Activated T-cell treated with anti-CD3 and anti-CD28 coated beads, Interleukin-2, amount 50 U/mL, for 48 hours (primary cell): ENCODE measurements around the gene TOR2A.
"Not testable (repeated sequence)": the region's sequence is repeated elsewhere in the genome, so short reads cannot be mapped to it uniquely, and the experiment has no call there.

ENCODE experiments used
- DNase-seq, 2 experiments: peaks; one replicate each; pipeline ENCODE4 v3.0.0-alpha.2; 2020

The TOR2A gene

DNA sequence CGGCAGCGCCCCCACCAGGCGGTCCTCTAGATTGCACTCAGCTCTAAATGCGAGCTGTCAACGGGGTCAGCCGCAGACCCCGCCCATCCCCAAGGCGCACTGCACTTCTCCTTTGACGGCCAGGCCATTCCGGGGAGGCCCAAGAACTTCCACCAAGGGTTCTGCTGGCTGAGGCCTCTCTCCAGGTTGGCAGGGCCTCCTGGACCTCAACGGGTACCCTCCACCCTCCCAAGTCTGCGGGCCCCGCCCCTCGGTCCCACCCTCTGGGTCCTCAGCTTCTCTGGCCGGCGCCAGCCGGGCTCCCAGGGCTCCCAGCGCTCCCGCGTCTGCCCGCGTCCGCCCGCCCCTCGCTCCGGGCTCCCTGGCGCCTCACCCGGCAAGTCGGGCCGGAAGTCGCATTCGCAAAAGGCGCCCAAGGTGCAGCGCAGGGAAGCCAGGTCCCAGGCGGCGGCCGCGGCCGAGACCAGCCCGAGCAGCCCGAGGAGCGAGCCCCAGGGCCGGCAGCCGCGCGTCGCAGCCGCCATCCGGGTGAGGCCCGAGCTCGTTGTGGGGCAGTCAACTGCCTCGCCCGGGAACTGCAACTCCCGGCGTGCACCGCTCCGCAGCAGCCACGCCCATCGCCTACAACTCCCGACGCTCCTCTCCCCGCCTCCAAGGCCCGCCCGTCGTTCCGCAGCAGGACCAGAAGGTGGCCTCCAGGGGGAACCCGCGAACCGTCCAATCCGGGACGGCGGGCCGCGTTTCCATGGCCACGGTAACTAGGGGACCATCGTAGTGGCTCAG, at the start of gene TOR2A:
Gene TOR2A (minus strand): TSS at position 548 of the 783 bp plus-strand sequence. CDS start 24 bp downstream, at position 524.
- DNase-seq = peak; percentile 99

DNA sequence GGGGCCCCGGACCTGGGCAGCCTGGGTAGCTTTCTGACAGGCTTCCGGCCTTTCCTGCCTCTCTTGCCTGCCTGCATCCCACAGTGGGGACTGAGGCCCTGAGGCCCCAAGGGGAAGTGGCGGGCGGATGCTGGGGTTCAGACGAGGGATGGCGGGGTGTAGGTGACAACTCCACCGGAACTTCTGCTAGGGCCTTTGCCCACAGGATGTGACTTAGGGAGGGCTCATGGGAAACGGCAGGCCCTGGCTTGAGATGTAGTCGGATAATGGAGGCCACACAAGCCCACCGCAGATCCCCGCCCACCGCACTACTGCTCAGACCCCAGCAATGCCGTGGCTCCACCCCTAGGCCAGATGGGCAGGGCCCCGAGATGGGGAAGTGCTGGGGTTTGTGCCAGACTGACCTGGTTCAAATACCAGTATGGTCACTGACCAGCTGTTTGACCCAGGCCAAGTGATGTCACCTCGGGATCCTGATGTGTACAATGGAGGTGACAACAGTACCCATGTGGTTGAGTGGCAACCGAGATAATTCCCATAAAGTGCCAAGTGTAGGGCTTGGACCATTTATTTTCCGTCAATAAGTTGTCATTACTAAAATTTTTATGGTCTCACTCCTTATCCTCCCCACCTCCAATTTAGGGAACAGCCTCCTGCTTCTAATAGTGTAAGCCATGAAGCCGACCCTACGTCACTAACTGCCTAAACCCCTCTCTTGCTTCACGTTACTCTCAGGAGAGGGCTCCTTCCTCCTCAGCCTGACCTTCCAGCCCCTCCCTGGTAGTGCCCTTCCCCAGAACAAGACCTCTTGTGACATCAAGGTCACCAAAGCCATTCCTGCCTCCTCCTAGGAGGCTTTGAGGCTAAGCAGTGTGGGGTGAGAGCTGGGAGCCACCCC, 48.3 kb upstream of the TOR2A start:
- DNase-seq = peak; percentile 83 to 84

DNA sequence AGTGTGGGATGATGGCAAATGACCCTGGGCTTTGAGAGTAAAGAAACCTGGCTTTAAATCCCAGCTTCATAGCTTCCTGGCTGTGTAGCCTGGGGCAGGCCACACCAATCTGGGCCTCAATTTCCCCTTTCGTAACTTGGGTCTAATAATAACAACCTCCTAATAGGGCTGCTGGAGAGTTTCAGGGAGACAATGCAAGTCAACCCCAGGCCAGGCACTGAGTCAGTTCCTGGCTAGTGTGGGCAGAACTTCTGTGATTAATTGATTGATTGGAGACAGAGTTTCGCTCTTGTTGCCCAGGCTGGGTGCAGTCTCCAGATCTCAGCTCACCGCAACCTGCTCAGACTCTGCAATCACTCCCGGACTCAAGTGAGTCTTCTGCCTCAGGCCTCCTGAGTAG, 46.7 kb upstream of the TOR2A start:
- peak in 1 of 2 experiments; percentile 38 for DNase-seq

DNA sequence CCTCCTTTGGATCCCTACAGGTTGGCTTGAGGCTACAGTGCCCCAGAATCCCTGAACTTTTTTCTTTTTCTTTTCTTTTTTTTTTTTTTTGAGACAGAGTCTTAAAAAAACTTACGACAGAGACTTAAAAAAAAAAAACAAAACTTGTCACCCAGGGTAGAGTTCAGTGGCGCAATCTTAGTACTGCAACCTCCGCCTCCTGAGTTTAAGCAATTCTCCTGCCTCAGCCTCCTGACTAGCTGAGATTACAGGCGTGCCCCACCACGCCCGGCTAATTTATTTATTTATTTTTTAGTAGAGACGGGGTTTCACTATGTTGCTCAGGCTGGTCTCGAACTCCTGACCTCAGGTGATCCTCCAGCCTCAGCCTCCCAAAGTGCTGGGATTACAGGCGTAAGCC, 45.8 kb upstream of the TOR2A start:
- not testable (repeated sequence) for DNase-seq

GRCh38 chr9:127780126-127780885, 45.2 kb upstream of the TOR2A start:
- DNase-seq = peak in 1 of 2 experiments; percentile 36

- DNase-seq = peak; percentile 74 to 76
These were observed 44.3 kb upstream of the TOR2A start for GRCh38 chr9:127779136-127779981.

GRCh38 chr9:127778280-127779135, 43.4 kb upstream of the TOR2A start, which contains the start of gene SH2D3C:
SH2D3C (minus strand) TSS chr9:127778666; CDS start chr9:127778627, 39 bp downstream.
- peak; percentile 73 to 76 for DNase-seq

DNA sequence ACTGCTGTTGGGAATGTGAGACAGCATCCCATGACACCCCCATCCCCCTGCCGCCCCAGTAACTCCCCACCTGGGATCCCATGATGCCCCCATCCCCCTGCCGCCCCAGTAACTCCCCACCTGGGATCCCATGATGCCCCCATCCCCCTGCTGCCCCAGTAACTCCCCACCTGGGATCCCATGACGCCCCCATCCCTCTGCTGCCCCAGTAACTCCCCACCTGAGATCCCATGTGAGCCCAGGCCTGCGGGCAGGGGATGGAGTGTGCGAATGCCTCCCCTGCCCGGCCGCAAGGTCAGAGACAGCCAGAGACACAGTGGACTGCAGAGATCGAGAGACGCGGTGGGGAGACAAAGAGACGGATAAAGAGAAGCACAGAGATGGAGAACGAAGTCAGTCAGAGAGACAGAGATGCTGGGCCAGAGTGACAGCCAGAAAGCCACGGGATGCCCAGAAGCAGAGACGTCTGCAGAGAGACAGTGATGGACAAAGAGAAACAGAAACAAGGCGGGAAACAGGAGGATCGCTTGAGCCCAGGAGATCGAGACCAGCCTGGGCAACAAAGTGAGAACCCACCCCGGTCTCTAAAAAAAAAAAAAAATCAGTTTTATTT, 42.4 kb upstream of the TOR2A start:
- DNase-seq = peak in 1 of 2 experiments; percentile 46

DNA sequence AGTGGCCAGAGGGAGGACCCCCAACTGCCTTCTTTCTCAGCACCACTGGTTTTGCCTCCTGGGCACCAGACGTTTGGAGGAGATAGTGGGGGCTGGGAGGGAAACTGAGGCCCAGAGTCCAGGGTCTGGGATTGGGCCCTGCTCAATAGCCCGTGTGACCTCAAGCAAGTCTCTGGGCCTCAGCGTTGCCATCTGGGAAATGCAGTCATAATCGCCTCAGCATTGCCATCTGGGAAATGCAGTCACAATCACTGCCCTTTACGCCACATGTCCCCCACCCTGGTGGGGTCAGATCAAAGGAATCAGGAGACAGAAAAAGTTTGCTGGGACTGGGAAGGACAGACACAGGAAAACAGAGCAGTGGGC, 41.8 kb upstream of the TOR2A start:
- DNase-seq = peak; percentile 62 to 65

- peak; percentile 78 to 83 for DNase-seq
These were observed 41.3 kb upstream of the TOR2A start for GRCh38 chr9:127776195-127776923.

GRCh38 chr9:127773981-127774380, 38.9 kb upstream of the TOR2A start:
- no peak for DNase-seq

DNA sequence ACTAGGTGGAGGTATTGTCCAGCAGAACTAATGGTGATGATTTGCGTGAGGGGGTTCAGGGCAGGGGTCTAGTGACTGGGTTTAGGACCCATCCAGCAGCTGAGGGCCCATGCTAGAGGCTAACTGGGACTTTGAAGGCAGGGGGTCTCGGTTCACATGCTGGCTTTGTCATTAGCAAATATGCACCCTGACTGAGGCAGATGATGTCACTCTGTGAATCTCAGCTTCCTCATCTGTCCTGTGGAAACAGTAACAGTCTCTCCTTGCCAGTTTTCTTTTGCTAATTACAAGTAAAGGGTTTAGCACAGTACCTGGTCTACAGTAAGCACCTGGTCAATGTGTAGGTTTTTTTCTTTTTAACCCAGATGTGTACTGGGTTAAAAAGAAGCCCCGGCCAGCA, 38.2 kb upstream of the TOR2A start:
- no peak for DNase-seq

- no peak for DNase-seq
These were observed 37.5 kb upstream of the TOR2A start for GRCh38 chr9:127772603-127773002.

GRCh38 chr9:127771570-127772189, 36.6 kb upstream of the TOR2A start:
- DNase-seq = no peak

DNA sequence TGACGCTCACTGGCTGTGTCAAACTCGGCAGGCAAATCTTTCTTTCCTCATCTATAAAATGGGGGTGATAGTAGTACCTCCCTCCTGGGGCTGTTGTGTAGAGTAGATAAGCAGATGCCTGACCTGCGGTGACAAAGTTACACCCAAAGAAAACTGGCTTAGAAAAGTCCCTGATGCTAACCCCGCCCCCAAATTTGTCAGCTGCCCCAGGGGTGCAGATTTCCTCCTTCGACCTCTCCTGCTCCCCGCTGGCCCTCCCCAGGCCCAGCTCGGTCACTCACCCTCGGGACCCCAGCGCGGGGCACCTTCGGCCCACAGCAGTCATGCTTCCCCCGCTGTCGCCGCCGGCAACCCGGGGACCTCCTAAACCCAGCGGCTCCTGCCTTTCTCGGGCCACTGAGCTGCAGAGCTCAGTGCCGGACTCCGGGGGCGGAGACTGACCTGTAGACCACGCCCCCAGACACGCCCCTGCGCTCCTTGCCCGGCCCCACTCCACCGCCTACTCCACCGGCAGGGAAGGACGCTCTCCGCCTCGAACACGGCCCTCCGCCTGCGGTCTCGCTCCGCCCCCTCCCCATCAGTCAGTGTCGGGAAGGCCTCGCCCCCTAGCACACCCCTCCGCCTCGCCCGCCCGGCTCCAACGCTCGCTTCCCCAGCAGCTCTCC, 35.9 kb upstream of the TOR2A start:
- DNase-seq = peak; percentile 97 to 99

- DNase-seq = no peak
These were observed 35.5 kb upstream of the TOR2A start for GRCh38 chr9:127770583-127770904.

GRCh38 chr9:127769929-127770582, 35.0 kb upstream of the TOR2A start:
- DNase-seq = no peak

DNA sequence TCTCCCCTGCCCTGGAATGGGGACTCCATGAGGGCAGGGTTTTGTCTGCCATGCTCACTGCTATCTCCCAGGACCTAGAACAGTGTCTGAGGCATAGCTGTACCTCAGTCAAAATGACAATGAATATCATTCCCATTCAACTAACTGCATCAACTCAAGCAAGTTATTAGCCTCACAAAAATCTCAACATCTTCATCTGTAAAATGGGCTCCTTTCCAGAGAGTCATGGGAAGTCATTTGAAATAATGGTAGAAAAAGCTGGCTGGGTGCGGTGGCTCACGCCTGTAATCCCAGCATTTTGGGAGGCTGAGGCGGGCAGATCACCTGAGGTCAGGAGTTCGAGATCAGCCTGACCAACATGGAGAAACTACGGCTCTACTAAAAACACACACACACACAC, 34.0 kb upstream of the TOR2A start:
- no peak for DNase-seq
